ENCODE measurements around the gene AFF4.
"Not testable (repeated sequence)": the region's sequence is repeated elsewhere in the genome, so short reads cannot be mapped to it uniquely, and the experiment has no call there.

The AFF4 gene

DNA sequence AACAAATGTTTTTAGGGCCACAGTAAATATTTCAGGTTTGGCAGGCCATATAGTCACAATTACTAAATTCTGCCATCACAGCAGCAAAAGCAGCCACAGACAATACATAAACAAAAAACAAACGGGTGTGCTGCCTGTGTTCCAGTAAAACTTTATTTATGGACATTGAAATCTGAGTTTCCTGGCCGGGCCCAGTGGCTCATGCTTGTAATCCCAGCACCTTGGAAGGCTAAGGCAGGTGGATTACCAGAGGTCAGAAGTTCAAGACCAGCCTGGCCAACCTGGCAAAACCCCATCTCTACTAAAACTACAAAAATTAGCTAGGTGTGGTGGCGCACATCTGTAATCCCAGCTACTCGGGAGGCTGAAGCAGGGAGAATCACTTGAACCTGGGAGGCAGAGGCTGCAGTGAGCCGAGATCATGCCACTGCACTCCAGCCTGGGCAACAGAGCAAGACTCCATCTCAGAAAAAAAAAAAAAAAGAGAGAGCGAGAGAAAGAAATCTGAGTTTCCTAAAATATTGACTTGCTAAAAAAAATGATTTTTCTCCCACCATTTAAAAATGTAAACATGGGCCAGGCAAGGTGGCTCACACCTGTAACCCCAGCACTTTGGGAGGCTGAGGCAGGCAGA, 7.2 kb downstream of the AFF4 start:
- not testable (repeated sequence) for DNase-seq

GRCh38 chr5:132953710-132954109, 9.7 kb downstream of the AFF4 start:
- no peak for DNase-seq

- no peak for DNase-seq
Observed at GRCh38 chr5:132952829-132953228, 10.6 kb downstream of the AFF4 start.

GRCh38 chr5:132951897-132952296, 11.5 kb downstream of the AFF4 start:
- no peak for DNase-seq

DNA sequence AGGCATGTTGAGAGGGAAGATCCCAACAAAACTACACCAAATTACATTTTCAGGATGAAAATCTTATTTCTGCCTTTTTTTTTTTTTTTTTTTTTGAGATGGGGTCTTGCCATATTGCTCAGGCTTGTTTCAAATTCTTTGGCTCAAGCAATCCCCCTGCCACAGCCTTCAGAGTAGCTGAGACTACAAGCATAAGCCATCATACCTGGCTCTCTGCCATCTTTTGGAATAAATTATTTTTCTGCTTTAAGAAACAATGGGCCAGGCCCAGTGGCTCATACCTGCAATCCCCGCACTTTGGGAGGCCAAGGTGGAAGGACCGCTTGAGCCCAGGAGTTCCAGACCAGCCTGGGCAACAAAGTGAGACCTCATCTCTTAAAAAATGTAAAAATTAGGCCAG, 14.3 kb downstream of the AFF4 start:
- no peak for DNase-seq

- DNase-seq, result no peak
Observed at GRCh38 chr5:132947671-132948070, 15.8 kb downstream of the AFF4 start.

GRCh38 chr5:132945315-132945714, 18.1 kb downstream of the AFF4 start:
- not testable (repeated sequence) for DNase-seq

DNA sequence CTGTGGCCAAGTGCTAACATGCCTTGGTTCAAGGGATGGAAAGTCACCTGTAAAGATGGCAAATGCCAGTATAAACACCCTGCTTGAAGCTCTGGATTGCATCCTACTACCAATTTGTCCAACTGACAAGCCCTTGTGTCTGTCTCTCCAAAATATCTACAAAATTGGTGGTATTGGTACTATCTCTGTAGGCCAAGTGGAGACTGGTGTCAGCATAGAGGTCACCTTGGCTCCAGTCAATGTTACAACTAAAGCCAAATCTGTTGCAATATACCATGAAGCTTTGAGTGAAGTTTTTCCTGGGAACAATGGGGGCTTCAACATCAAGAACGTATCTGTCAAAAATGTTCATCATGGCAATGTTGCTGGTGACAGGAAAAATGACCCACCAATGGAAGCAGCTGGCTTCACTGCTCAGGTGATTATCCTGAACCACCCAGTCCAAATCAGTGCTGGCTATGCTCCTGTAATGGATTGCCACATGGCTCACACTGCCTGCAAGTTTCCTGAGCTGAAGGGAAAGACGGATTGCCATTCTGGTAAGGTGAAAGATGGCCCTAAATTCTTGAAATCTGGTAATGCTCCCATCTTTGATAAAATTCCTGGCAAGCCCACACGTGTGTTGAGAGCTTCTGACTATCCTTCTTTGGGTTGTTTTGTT, 19.9 kb downstream of the AFF4 start:
- no peak for DNase-seq

GRCh38 chr5:132941331-132941730, 22.1 kb downstream of the AFF4 start:
- no peak for DNase-seq

DNA sequence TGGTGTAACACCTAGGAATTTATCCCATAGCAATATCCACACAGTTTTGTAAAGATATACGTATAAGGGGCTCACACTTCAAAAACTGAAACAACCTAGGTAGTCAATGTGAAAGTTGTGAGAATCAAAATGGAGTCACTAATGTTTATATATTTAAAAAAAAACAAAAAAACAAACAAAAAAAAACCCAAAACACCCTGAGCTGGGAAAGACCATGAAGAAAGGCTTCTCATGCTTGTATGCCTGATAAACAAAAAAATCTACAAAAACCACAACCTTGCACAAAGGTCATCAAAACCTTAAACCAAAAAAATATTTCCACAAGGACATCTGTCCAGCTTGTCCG, 35.4 kb downstream of the AFF4 start:
- DNase-seq, result no peak

DNA sequence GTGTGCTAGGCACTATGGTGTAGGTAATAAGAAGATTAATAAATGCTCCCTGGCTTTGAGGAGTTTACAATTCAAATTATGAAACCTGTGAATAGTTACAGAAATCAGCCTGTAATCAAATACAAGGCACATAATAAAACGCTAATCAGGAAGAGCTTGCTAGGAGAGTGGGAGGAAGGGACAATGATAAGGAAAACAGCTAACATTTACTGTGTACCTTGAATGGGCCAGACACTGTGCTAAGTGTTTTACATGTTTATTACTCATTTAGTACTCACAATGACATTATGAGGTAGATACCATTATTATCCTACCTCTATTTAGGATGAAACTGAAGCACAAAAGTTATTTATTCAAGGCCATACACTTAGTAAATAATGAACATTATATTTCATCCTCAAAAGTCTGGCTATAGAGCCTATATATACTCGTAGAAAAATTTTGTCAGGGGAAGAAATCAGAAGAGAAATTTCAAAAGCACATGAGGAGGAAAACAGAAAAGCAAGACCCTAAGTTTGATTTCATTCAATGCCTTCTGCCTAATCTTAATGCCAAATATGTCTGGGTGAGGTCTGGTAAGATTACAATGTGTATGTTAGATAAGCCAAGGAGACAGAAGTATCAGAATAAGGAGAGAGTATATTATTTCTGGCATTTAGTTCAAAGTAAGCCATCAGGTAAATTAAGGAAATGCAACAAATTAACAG, 35.9 kb downstream of the AFF4 start:
- no peak for DNase-seq

DNA sequence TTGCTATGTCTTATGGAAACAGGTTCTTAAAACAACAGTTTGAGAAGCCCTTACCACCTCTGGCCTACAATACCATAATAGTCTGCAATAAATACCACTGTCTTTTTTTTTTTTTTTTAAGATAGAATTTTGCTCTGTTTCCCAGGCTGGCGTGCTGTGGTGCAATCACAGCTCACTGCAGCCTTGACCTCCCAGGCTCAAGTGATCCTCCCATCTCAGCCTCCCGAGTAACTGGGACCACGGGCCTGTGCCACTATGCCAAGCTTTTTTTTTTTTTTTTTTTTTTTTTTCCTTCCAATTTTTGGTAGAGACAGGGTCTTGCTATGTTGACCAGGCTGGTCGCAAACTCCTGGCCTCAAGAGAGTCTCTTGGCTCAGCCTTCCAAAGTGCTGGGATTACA, 37.0 kb downstream of the AFF4 start:
- no peak for DNase-seq

DNA sequence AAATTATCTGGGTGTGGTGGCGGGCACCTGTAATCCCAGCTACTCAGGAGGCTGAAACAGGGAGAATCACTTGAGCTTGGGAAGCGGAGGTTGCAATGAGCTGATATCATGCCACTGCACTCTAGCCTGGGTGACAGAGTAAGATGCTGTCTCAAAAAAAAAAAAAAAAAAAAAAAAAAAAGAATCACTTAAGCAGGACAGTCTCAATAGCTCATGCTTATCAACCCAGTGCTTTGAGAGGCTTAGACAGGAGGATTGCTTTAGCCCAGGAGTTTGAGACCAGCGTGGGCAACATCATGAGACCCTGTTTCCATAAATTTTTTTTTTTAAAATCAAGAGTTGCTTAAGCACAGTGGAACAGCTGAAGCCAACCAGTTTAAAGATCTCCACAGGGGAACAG, 47.3 kb downstream of the AFF4 start:
- DNase-seq, result no peak

- no peak for DNase-seq
Observed at GRCh38 chr5:132915681-132916080, 47.8 kb downstream of the AFF4 start.

DNA sequence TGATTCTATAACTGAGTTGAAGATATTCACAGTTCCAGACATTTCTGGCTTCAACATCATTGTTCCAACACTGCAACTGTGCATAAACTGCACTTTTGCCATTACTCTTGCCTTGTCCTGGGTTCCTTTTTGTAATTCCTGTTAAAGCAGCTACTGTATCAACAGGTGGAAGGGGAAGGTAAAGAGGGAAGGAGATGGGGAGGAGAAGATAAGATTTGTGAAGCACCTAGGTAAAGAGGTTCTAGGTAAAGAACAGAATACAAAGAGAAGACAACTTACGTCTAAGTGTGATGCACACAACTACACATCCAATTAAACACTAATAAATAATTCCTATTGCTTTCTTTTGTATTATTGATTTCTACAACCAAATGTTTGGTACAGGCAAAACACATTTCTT, 53.7 kb downstream of the AFF4 start:
- no peak for DNase-seq

DNA sequence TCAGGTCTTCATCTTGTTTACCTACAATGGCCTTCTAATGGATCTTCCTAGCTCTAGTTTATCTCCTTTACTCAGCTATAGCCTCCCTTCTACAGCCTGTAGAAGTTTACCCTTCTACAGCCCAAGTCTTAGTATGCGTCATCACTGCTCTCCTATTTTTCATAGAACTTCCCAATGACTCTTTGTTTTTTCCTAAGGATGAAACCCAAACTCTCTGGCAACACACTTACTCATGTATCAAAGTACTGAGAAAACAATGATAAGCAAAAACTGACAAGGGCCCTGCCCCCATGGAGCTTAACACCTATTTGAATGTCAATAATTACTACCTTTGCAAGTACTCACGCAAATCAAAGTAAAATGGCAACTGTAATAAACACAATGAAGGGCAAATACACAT, 56.3 kb downstream of the AFF4 start:
- no peak for DNase-seq

GRCh38 chr5:132905938-132906337, 57.5 kb downstream of the AFF4 start:
- DNase-seq, result no peak

DNA sequence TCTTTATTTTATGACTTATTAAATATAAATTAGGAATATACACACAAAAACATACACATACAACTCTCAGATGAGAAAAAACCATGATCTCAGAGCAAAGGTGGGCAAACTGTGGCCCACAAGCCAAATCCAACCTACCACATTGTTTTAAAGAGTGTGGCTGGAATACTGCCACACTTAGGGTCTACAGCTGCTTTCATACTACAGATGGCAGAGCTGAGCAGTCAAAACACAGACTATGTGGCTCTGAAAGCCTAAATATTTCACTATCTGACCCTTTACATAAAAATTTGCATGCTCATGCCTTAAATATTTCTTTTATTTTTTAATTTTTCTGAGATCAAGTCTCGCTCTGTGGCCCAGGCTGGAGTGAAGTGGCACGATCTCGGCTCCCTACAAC, 61.7 kb downstream of the AFF4 start:
- DNase-seq, result no peak

GRCh38 chr5:132901036-132901435, 62.4 kb downstream of the AFF4 start:
- DNase-seq, result no peak

DNA sequence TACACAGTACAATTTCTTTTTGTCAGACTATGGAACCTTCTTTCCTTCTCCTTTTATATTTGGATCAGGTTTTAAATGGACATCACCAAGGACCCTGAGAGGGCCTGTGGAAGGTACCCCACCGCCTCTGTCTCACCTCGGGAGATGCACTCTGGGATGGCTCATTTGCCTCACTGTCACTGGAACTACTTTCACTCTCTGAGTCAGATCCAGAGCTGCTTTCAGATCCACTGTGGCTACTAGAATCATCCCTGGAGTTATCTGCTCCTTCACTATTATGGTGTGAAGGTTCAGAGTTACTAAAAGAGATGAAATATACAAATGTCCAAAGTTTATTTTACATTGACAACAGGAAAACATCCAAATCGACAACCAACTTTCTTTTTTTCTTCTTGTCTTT, 65.3 kb downstream of the AFF4 start:
- DNase-seq, result no peak

DNA sequence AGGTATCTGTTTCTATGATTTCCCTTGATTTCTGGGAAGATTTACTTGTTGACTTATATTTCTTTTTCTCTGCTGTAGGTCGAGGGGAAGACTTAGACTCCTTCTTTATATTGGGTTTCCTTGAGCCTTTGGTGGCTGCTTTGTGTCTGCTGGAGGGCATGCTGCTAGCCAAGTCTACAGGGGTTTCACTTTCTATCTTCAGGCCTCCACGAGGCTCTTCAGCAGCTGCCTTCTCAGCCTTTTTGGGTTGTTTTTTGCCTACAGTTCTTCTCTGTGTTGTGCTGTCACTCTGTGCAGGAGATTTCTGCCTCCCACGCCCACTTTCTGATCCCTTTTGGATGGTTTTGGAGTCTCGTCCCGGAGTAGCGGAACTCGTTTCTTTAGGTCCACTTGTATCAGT, 66.7 kb downstream of the AFF4 start:
- no peak for DNase-seq

DNA sequence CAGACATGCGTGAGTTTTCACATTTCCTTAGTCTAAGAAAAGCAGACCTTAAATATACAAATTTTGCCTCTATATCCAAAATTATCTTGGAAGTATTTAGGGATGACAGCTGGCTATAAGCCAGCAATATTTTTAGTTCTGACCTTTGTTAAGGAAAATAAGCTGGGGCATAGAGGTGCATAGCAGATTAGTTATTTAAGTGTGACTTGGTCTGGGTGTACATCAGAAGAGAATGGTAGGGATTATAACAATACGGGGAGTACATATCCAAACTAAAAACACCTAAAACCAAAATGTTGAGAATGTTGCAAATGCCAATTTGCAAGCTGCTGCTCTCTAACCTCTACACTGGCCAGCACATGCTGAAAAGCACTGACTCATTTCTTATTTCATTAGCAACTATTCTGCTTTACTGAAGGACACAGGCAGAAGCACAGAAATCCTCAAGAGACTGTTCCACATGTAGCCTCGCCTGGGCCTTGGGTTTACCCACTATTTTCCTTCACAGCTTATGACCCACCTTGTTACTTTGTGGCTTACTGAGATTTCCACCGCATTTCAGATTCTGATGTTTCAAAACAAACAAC, 67.6 kb downstream of the AFF4 start:
- DNase-seq, result no peak

DNA sequence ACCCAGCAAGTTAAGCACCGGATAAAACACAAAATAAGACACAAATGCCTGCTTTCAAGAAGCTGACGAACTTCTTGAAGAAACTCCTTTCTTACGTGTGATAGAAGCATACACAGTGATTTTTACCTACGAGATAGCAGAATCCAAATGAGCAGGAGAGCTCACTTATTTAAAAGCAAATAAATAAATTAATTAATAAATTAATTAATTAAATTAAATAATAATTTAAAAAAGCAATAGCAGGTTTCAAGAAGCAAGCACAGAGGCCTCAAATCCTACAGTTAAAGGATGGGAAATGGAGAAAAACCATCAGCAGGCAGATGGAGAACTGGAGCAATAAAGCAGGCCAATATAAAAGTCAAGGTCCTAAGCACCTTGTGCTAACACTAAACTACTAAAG, 72.6 kb downstream of the AFF4 start:
- DNase-seq, result no peak

DNA sequence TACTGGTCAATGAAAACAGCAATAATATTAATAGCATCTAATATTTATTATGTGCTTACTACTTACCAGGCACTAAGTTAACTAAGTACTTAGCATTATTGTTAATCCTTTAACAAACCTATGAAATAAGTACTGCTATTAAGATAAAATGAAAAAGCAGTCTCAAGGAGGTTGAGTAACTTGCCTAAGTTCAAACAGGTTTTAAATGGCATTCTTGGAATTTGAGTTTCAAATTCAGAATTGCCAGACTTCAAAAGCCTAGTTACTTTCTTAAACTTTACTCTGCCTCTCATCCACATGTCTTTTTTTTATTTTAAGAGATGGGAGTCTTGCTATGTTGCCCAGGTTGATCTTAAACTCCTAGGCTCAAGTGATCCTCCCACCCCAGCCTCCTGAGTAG, 73.9 kb downstream of the AFF4 start:
- DNase-seq, result no peak

All from activated CD8-positive, alpha-beta memory T cell treated with anti-CD3 and anti-CD28 coated beads for 24 hours (primary cell).